Panc1 (cell line): ENCODE data around the gene BHMT2. TPM values are rescaled to one million over a fixed set of nuclear protein-coding genes. Genes with fewer than 3 reads are reported as not detected.

Experiments
- ATAC-seq: fragments of 200-7000 bp; cut with Tn5 transposase; 2 replicates; pipeline ENCODE4 v1.9.1; 2020; ENCODE audit warnings: mild to moderate bottlenecking, moderate library complexity
- BruUV-seq: library from RNA; stranded (reverse); fragments of 400-500 nt; replicated peaks from 2 replicates; lab custom pipeline; 2021; lab: Mats Ljungman, UMichigan
- CTCF ChIA-PET: fragments of 300-600 bp; sonication (Branson Sonifier 250); formaldehyde crosslinking; loops from one replicate; lab custom pipeline; 2022; ENCODE audit warnings: antibody characterized with exemption; lab: Charles Lee
- POLR2A ChIA-PET: fragments of 300-600 bp; sonication (Branson Sonifier 250); formaldehyde crosslinking; loops from one replicate; lab custom pipeline; 2022; ENCODE audit warnings: antibody characterized with exemption; lab: Charles Lee
- DNase-seq: peaks from one replicate; pipeline ENCODE4 v3.0.0-alpha.2; 2010; ENCODE audit warnings: low read depth, low spot score
- H3K27ac ChIP-seq: 2 replicates; pipeline ENCODE4 v1.5.1; 2011; ENCODE audit warnings: mild to moderate bottlenecking, low read length, inconsistent platforms
- H3K27me3 ChIP-seq: fragments of 200-500 bp; sonication (Bioruptor generic); 2 replicates; pipeline ENCODE4 v1.6.0; 2014; ENCODE audit warnings: low read length, inconsistent platforms; ENCODE audit not compliant: control insufficient read depth, insufficient read depth
- H3K36me3 ChIP-seq: fragments of 200-500 bp; sonication (Bioruptor generic); 2 replicates; pipeline ENCODE4 v1.5.1; 2014; ENCODE audit warnings: inconsistent platforms, mild to moderate bottlenecking, low read length, moderate library complexity; ENCODE audit not compliant: control insufficient read depth, insufficient read depth
- H3K4me1 ChIP-seq: 2 replicates; pipeline ENCODE4 v1.5.1; 2011; ENCODE audit warnings: inconsistent platforms, mild to moderate bottlenecking, low read length, moderate library complexity; ENCODE audit not compliant: control insufficient read depth, insufficient read depth
- H3K4me3 ChIP-seq, 2 experiments: 2 replicates each; pipeline ENCODE4 v1.5.1; 2011 to 2012; ENCODE audit warnings: low read depth in 2 of 2, low read length in 2 of 2, mild to moderate bottlenecking in 2 of 2, inconsistent platforms in 1 of 2, moderate library complexity in 1 of 2
- H3K9me3 ChIP-seq: fragments of 200-500 bp; sonication (Bioruptor generic); 2 replicates; pipeline ENCODE4 v1.5.1; 2014; ENCODE audit warnings: low read depth, mild to moderate bottlenecking, inconsistent platforms, low read length, moderate library complexity; ENCODE audit not compliant: control insufficient read depth, insufficient read depth
- REST ChIP-seq, 2 experiments: IDR thresholded peaks; 2 replicates each; pipeline ENCODE4 v1.6.1; 2011 to 2012; ENCODE audit warnings: low read depth in 2 of 2, control low read depth in 1 of 2, low read length in 1 of 2, mild to moderate bottlenecking in 1 of 2, moderate library complexity in 1 of 2; ENCODE audit not compliant: insufficient read depth in 1 of 2
- SIN3A ChIP-seq: IDR thresholded peaks from 2 replicates; pipeline ENCODE4 v1.6.1; 2012; ENCODE audit warnings: low read depth, mild to moderate bottlenecking, low read length, moderate library complexity, borderline replicate concordance; ENCODE audit not compliant: insufficient read depth
- TCF7L2 ChIP-seq: IDR thresholded peaks from 2 replicates; pipeline ENCODE4 v1.6.1; 2011; ENCODE audit warnings: mild to moderate bottlenecking, low read depth, low read length, inconsistent platforms
- in situ Hi-C: cut with HindIII; loops from 2 replicates; pipeline ENCODE4 v1.10.0; 2016; ENCODE audit warnings: low sequenced_read_pairs, low pct_unique_long_range_greater_than_20kb
- intact Hi-C: fragments of 100-400 bp; cut with micrococcal nuclease; formaldehyde crosslinking; loops from one replicate; pipeline ENCODE4 v1.10.0; 2022; ENCODE audit not compliant: unreplicated experiment
- total RNA-seq: library from RNA; stranded (reverse); gene quantifications from one replicate; pipeline ENCODE4 v1.2.1, GENCODE V29; 2021; ENCODE audit not compliant: unreplicated experiment

BHMT2 gene
- total RNA-seq, 1 experiment from 2014 or later = not detected

- ATAC-seq (no peak), DNase-seq (no peak)
- in situ Hi-C loops (no loop called here), intact Hi-C loops (loop anchor here (5.0 kb wide), 1 partner anchor 332 kb away; no protein-coding TSS in a partner anchor)
- ChIA-PET CTCF (interaction anchor here (0.5 to 3.3 kb wide), 3 partner anchors 106 to 253 kb away, joined by 4 to 94 read pairs (median 4); no protein-coding TSS in a partner anchor), POLR2A (interaction anchor here (0.7 kb wide), 1 partner anchor 1456 kb away, joined by 3 read pairs; no protein-coding TSS in a partner anchor)
- no peak overlapping the region for H3K4me3 ChIP-seq
- H3K4me1 ChIP-seq = peaks cover 7% of the 10 kb centered on the region
- H3K9me3 ChIP-seq = no peaks in the 10 kb centered on the region
- H3K36me3 ChIP-seq = no peaks in the 10 kb centered on the region
- H3K27me3 ChIP-seq = no peaks in the 10 kb centered on the region
- BruUV-seq = no TSS peak
- no peak overlapping the region for H3K27ac ChIP-seq
- no peak for TF ChIP-seq REST (IDR thresholded peaks at IDR 0.05; ENCODE audit: insufficient read depth in 1 of 2, low read depth in 2 of 2, low read length in 1 of 2)
- no peak for TF ChIP-seq TCF7L2
Observed at GRCh38 chr5:79130781-79131180, 61.2 kb downstream of the BHMT2 start.

GRCh38 chr5:79133121-79133656 lies 63.6 kb downstream of the BHMT2 start:
- no peaks in the 10 kb centered on the region for H3K36me3 ChIP-seq
- in situ Hi-C loops (no loop called here), intact Hi-C loops (loop anchor here (1.0 to 5.0 kb wide), 2 partner anchors 108 to 329 kb away; no protein-coding TSS in a partner anchor)
- BruUV-seq = no TSS peak
- ATAC-seq (no peak; the same call in 1 of the 2 replicates), DNase-seq (peak; percentile 28)
- ChIA-PET POLR2A (interaction anchor here (0.7 kb wide), 1 partner anchor 353 kb away, joined by 5 read pairs; no protein-coding TSS in a partner anchor), CTCF (interaction anchor here (0.6 to 3.3 kb wide), 25 partner anchors 11 to 986 kb away, joined by 3 to 94 read pairs (median 6); no protein-coding TSS in a partner anchor)
- H3K4me1 ChIP-seq = peaks cover 7% of the 10 kb centered on the region
- no peaks in the 10 kb centered on the region for H3K9me3 ChIP-seq
- TF ChIP-seq TCF7L2 (no peak), REST (IDR thresholded peaks at IDR 0.05; ENCODE audit: insufficient read depth in 1 of 2, low read depth in 2 of 2, low read length in 1 of 2) (no peak), SIN3A (no peak)
- H3K27ac ChIP-seq = no peak overlapping the region
- H3K4me3 ChIP-seq = peak overlapping the region; percentile 21 to 41; a peak in 3 of 4 replicates
- H3K27me3 ChIP-seq = no peaks in the 10 kb centered on the region
